Germinal center (tissue), 1 donor: Measurements from ENCODE around the gene MIDN.

Experiments used
- DNase-seq: peaks from one replicate; pipeline ENCODE4 v3.0.0; 2012; ENCODE audit warnings: mixed read lengths, low spot score

MIDN gene

GRCh38 chr19:1258707-1259205 lies 10.4 kb downstream of the MIDN start:
- no peak for DNase-seq

- no peak for DNase-seq
Observed at GRCh38 chr19:1259206-1259875, 11.0 kb downstream of the MIDN start.

- no peak for DNase-seq
Observed at GRCh38 chr19:1259876-1260748, 11.7 kb downstream of the MIDN start.

DNA sequence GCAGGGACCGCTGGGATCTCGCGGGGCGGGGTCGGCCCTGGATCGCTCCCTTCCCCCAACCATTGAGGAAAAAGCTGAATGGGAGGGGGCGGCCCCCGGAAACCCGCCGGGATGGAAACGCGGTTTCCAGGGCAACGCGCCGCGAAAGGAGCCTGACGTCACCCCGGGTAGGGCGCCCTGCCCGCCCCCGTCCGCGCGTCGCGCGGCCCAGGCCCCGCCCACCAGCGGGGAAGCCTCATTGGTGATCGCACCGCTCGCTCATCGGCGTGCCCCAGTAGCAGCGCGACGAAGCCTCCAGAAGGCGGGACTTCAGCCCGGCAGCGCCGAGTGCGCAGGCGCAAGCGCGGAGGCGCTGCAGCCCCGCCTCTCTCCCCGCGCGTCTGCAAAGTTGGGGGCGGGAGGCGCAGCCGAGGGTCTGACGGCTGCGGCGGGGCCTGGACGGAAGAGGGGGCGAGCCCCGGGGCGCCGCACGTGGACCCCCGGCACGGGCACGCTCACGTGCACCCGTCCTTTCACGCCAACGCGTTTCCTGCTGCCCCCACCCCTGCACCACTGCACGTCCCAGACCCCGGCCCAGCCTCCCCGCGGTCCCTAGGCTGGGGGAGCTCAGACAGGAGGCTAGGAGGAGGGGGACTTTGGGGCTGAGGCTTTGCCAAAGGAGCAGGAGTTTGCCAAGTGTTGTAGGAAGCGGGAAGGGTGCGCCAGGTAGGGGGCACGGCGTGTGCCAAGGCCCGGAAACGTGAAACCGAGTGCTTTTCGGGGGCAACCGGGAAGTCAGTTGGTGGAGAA lies 12.6 kb downstream of the MIDN start:
- peak; percentile 94 for DNase-seq

GRCh38 chr19:1261538-1261797 lies 13.1 kb downstream of the MIDN start:
- no peak for DNase-seq

DNA sequence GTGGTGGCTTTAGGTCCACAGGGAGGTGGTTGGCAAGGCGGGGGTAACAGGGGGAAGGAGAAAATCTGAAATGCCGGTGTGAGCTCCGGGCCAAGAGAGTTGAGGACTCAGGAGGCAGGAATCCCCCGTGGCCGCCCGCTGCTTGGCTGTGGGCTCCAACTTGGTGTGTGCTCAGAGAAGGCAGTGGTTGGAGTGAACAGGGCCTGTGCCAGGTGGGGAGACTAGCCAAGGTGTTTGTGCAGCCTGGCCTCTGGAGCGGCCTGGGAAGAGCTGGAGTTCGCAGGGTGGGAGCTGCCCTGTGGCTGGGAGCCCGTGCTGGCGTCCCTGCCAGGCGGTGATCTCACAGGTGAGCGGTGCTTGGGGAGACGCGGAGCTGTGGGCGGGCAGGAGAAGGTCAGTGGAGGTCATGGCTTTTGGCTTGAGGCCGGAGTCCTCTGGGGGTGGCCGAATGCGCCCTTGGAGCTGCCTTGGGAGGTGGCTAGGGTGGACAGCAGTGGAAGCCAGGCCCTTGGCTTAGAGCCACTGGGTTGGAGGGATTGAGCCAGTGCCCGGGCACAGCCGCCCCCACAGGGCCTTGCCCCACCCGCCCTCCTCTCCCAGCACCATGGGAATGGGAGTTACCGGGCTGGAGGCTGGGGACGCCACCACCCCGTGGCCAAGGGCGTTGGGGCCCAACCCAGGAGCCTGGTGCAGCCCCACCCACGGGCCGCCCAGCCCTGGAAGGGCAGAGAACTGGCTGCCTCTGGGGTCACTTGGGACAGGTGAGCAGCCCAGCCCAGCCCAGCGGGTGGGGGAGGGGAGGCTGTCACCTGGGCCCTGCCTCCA lies 13.6 kb downstream of the MIDN start:
- no peak for DNase-seq

DNA sequence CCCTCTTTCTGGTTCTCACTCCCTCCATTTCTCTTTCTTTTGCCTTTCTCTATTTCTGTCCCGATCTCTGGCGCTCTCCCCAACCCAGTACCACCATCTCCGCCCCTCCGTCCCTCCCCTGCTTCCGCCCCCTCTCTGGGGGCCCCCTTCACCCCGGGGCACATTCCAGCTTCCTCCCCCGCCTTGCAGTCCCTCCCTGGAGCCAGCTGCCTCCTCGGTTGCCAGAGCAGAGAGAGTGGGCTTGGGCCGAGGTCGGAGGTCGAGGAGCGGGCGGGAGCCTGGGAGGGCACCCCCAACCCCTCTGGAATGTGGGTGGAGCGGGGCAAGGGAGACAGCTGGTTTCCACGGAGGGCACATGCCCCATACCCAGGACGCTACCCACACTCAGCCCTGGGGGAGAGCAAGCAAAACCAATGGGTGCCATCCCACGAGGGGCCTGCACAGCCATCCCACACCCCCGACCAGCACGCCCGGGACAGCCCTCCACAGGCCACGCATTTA lies 14.3 kb downstream of the MIDN start:
- DNase-seq = no peak

DNA sequence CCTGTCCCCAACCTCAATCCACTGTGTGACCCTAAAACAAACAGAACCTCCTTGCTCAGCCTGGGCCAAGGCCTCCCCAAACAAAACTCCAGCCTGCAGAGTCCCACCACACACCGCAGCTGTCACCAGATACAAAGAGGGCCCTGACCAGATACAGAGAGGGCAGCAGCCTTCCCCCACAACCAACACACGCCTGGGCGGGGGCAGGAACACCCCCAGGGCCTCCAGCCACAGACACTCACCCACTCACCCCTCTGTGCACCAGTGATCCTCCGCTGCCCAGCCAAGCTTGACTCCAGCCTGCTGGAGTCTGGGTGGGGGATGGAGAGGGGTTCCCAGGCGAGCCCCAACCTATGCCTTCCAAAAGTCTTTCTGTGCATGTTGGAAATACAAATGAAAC lies 14.8 kb downstream of the MIDN start:
- DNase-seq = no peak

DNA sequence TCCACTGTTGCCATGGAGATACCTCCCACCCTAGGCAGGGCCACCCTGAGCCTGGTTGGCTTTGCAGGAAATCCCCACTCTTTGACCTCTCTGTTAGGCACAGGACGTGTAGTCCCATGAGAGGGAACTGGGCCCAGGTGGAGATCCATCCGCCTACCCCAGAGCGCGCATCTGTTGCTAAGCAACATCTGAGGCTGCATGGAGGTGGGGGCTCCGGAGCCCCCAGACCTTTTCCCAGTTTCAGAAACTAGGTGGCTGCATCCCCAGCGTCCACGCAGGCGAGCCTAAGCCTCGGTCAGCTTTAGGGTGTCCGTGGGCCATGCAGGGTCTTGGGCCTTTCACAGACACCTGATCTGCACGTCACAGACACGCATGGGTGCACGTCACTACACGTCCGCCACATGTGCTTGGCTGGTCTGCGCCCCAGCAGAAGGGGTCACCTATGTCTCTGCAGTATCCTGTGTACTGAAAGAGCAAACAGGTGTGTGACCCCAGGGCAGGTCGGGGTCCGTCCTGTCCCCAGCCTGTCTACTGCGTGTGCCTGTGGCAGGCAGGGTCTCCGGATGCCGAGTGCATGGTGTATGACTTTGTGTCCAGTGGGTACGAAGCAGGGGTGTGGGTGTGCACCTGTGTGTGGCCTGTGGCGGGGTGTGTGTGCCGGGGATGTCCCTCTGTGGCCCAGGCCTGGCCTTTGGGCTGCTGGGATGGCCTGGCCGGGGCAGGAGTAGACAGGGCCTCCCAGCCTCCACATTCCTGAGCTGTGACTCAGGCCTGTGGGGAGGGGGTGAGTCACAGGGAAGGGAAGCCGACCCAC lies 16.6 kb downstream of the MIDN start:
- peak; percentile 69 for DNase-seq

GRCh38 chr19:1265615-1266128 lies 17.3 kb downstream of the MIDN start:
- no peak for DNase-seq

DNA sequence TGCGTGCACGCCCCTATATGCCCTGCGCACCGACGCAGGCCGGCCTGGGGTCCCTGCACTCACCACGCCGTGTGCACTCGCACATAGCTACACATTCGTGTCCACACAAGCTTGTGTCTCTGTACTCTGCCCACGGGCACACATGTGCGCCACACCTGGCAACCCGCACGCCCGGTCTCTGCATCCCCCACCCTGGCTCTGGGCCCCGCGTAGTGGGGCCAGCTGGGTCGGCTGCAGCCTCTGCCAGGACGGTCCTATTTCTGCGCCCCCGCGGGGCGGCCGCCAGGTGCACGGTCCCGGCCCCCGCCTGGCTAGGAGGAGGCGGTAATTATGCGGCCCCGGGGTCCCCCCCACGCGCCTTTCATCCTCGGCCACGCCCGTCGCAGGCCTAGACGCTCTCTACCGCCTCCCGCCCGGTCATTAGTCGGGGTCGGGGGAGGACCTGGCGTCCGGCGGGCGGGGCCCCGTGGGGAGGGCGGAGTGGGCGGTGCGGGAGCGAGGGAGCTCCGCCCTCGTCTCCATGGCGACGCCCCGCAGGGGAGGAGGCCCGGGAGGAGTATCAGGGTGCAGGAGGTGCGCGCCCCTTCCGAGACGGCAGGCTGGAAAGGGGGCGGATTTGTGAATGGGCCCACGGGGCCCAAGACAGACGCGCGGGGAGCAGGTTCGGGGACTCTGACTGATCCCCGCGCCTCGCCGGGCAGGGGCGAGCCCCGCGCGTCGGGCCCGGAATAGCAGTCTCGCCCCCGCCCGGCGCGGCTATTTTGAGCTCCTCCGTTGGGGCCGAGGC lies 17.9 kb downstream of the MIDN start:
- DNase-seq = peak; percentile 86

- DNase-seq = no peak
Observed at GRCh38 chr19:1266916-1267476, 18.6 kb downstream of the MIDN start.

DNA sequence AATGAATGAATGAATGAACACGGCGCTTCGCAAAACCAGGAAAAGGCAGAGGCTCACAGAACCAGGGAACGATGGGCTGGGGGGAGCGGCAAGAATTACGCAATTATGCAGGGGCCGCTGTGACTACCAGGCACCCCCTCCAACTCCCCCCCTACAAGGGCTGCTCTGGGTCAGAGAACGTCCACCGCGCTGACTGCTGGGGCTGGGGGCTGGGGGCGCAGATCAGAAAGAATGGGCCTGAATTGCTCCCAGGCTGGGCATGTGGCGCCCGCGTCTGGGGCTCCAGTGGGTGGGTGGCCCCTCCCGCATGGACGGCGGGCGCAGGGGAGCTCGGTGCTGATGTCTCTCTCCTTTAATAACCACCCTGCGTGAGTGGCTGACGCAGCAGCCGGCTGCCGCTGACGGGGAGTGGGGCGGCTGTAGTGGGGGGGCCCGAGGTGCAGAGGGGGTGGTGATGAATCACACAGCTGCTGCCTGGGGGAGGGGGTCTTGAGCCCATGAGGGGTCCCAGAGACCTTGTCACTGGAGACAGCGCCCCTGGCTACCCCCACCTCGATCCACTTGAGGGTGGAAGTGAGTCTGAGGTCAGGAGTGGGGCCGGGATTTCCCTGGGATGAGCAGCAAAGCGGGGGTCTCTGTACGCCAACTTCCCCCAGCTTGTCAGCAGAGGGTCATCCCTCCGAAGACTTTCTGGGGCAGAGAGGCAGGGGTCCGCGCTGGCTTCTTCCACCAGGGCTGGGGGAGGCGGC lies 19.3 kb downstream of the MIDN start:
- DNase-seq = no peak

DNA sequence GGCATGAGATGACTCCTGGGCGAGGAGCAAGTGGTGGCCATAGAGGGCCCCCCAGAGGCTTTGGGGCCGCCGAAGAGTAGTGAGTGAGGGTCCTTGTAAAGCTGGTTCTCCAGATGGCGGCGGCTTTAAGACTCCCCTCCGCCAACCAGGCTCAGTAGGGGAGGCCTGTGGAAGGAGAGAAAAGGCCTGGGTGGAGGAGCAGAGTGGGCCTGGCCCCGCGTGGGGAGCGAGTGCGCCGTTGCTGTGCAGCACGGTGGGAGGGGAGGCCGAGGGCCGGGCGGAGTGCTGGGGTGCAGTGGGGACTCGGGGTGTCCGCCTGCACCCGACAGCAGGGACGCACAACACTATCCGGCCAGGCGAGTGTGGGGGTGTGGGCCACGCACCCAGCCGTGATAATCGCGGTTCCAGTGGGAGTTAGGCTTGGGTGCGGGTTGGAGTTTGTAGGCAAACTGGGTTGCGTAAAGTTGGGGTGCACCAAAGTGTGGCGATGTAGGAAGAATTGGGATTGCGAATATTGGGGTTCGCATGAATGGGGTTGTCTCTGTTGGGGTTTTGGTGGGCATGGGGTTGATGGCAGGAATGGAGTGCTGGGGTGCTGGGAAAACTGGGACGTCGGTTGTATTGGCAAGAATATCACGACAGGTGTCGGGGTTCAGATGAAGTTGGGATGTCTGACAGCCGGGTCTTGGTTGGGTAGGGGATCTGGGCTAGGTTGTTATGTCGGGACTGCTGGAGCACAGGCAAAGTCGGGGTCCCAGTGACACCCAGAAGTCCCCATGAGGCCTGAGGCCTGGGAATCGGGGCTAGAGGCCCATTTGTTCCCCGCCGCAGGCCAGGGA lies 20.1 kb downstream of the MIDN start:
- DNase-seq = no peak

DNA sequence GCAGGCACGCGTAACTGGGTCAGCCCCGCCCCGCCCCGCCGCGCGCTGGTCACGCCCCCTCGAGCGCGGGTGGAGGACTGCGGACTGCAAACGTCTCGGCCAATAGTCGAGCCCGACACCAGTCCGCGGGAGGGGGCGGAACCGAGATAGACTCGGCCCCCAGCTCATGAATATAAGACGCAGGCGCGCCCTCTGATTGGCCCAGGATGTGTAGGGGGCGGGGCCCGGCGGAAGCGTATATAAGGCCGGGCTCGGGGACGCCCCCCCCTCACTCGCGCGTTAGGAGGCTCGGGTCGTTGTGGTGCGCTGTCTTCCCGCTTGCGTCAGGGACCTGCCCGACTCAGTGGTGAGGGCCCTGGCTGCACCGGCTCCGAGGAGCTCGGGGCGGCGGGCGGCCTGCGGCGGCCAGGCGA lies 20.7 kb downstream of the MIDN start, which contains the start of gene CIRBP:
Gene CIRBP, plus strand, starts transcription at position 268 of the 413 bp plus-strand sequence. CDS start 1,602 bp downstream, outside the sequence.
- DNase-seq = peak; percentile 97

- peak; percentile 88 for DNase-seq
Observed at GRCh38 chr19:1269478-1270212, 21.3 kb downstream of the MIDN start.
